ENCODE measurements around the gene FECH. TPM values are rescaled to one million over a fixed set of nuclear protein-coding genes. Genes with fewer than 3 reads are reported as not detected.

Gene FECH
- total RNA-seq, 1 experiment from 2014 or later: 24.1 TPM

- no CpG with 5 or more reads among the region's 4 CpGs for whole genome bisulfite sequencing (ENCODE audit: extremely low coverage, insufficient read length, low lambda C conversion rate)
- Mint-ChIP-seq H3K4me3 (no peak overlapping the region), H3K27ac (no peak overlapping the region), H3K9me3 (peaks cover 3 to 4% of the 10 kb centered on the region in 2 experiments; a peak in 3 of 5 replicates), H3K4me1 (peaks cover 4 to 9% of the 10 kb centered on the region in 2 experiments), H3K27me3 (ENCODE audit: low read depth) (no peaks in the 10 kb centered on the region), H3K36me3 (ENCODE audit: insufficient read depth in 1 of 3, low read depth in 3 of 3) (peaks cover 5 to 15% (median 12%) of the 10 kb centered on the region in 3 experiments)
- Histone ChIP-seq H3K27ac (ENCODE audit: insufficient read length, low read depth, low read length) (no peak overlapping the region), H4K20me1 (ENCODE audit: control insufficient read depth, insufficient read depth, insufficient read length) (no peaks in the 10 kb centered on the region), H3K18ac (ENCODE audit: insufficient read length, low read depth, low read length) (no peak overlapping the region), H3K56ac (ENCODE audit: insufficient read length, low read depth, low read length) (no peak overlapping the region), H2BK20ac (ENCODE audit: low read depth, low read length, poor library complexity, severe bottlenecking) (no peak overlapping the region), H3T11ph (ENCODE audit: low read length) (no peak overlapping the region), H4K5ac (ENCODE audit: insufficient read length, low read depth, low read length) (no peak overlapping the region), H2BK5ac (ENCODE audit: insufficient read length, low read length) (no peak overlapping the region), H2AK5ac (ENCODE audit: insufficient read length, low read length) (no peak overlapping the region), H3K9ac (ENCODE audit: extremely low read depth, insufficient read length, low read length) (no peak overlapping the region), H3K79me2 (ENCODE audit: insufficient read depth, low read length) (no peaks in the 10 kb centered on the region), H3K4me2 (ENCODE audit: insufficient read depth, insufficient read length, low read length) (no peak overlapping the region), H3K9me3 (ENCODE audit: control insufficient read depth, low read depth, low read length) (no peaks in the 10 kb centered on the region), H3K4ac (ENCODE audit: low read depth, low read length) (no peak overlapping the region), H2BK12ac (ENCODE audit: insufficient read length, low read depth, low read length) (no peak overlapping the region), H4K8ac (replicated peaks; ENCODE audit: insufficient read length, low read depth, low read length) (no peak overlapping the region), H3K14ac (ENCODE audit: insufficient read depth, low read length) (no peak overlapping the region), H3K4me1 (ENCODE audit: insufficient read depth, low read length) (no peaks in the 10 kb centered on the region), H2AFZ (ENCODE audit: low read length) (no peak overlapping the region), H3K23me2 (ENCODE audit: insufficient read length, low read depth, low read length, poor library complexity, severe bottlenecking) (no peaks in the 10 kb centered on the region), H3K27me3 (ENCODE audit: insufficient read depth, low read length) (no peaks in the 10 kb centered on the region), H3K79me1 (ENCODE audit: insufficient read depth, low read depth, low read length, poor library complexity, severe bottlenecking) (no peaks in the 10 kb centered on the region), H2BK15ac (ENCODE audit: low read depth, low read length) (no peak overlapping the region), H3K23ac (ENCODE audit: insufficient read length, low read depth, low read length) (no peak overlapping the region), H2BK120ac (ENCODE audit: low read depth, low read length, poor library complexity, severe bottlenecking) (no peak overlapping the region), H4K91ac (ENCODE audit: insufficient read length, low read depth, low read length) (no peak overlapping the region)
- no peak for DNase-seq
- TF ChIP-seq CTCF (conservative IDR thresholded peaks at IDR 0.05): no peak
Measured at GRCh38 chr18:57635003-57635822, 48.7 kb upstream of the FECH start.

Measured in H9 (cell line).